Tibial nerve (tissue), 4 donors: ENCODE data around the gene MLEC.

ENCODE experiments used
- EP300 ChIP-seq, 2 donors: sonication (generic); formaldehyde crosslinking; IDR thresholded peaks; one replicate each; pipeline ENCODE4 v1.6.1; 2017; ENCODE audit warnings: antibody characterized with exemption in 2 of 2, mild to moderate bottlenecking in 1 of 2
- POLR2A ChIP-seq, 2 donors: fragments of 450-650 bp; IDR thresholded peaks; one replicate each; pipeline ENCODE4 v1.6.1; 2017; ENCODE audit warnings: antibody characterized with exemption in 2 of 2, mild to moderate bottlenecking in 2 of 2, moderate library complexity in 2 of 2
- TF ChIP-seq, protein P1 (sequence below), 5 experiments: fragments of 200-600 bp in 3 of 5; fragments of 450-650 bp in 2 of 5; sonication (generic) in 3 of 5; IDR thresholded peaks; one replicate each; pipeline ENCODE4 v1.5.1; 2016 to 2019; ENCODE audit warnings: antibody characterized with exemption in 5 of 5, mild to moderate bottlenecking in 3 of 5, moderate library complexity in 2 of 5

DNA sequence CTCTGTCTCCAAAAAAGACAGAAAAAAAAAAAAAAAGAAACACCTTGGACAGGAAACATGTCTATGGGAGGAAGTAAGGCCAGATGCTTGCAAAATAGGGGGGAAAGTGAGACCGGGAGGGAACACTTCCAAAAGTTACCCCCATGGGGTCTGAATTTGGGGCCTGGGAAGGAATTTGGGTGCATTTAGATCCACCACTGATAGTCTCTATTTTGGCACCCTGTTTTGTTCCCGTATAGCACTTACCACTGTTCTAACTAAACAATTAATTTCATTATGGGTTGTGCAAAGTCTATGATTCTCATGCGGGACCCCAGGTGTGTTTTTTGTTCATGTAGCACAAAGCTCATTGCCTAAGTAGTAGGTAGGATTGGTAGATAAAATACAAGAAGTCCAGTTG lies 1.4 kb upstream of the MLEC start:
- TF ChIP-seq, protein P1, sequence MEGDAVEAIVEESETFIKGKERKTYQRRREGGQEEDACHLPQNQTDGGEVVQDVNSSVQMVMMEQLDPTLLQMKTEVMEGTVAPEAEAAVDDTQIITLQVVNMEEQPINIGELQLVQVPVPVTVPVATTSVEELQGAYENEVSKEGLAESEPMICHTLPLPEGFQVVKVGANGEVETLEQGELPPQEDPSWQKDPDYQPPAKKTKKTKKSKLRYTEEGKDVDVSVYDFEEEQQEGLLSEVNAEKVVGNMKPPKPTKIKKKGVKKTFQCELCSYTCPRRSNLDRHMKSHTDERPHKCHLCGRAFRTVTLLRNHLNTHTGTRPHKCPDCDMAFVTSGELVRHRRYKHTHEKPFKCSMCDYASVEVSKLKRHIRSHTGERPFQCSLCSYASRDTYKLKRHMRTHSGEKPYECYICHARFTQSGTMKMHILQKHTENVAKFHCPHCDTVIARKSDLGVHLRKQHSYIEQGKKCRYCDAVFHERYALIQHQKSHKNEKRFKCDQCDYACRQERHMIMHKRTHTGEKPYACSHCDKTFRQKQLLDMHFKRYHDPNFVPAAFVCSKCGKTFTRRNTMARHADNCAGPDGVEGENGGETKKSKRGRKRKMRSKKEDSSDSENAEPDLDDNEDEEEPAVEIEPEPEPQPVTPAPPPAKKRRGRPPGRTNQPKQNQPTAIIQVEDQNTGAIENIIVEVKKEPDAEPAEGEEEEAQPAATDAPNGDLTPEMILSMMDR (IDR thresholded peaks at IDR 0.05): no peak
- TF ChIP-seq POLR2A (IDR thresholded peaks at IDR 0.05) (no peak), EP300 (IDR thresholded peaks at IDR 0.05) (no peak)
